CD4-positive, alpha-beta T cell treated with Interleukin-15 for 1 hour (primary cell): Measurements from ENCODE around the gene RASA4.
"Not testable (repeated sequence)": the region's sequence is repeated elsewhere in the genome, so short reads cannot be mapped to it uniquely, and the experiment has no call there.

Experiments
- DNase-seq: peaks from one replicate; pipeline ENCODE4 v3.0.0-alpha.2; 2020

The RASA4 gene

DNA sequence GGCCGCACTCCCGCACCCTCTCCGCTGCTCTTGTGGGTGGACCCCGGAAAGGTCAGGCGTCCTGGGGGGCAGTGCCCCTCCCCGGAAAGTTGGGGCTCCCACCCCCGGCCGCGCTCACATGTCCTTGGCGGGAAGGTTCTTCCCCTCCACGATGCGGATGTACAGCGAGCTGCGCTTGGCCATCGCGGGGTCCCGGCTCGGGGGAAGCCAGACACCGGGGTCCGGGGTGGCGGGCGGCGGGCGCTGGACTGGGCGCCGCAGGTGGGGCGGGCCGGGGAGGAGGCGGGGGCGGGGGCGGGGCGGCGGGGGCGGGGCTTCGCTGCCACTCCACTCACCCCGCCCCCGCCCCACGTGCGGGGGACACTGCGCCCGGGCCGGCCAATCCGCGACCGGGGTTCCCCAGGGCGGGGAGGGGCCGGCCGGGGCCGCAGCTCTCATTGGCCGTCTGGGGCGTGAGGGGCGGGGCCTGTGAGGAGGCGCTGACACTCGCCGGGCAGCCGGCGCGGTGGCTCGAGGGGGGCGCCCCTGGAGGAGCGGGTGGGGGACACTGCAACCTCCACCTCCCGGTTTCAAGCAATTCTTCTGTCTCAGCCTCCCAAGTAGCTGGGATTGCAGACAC, at the start of gene RASA4:
RASA4 (minus strand) TSS at position 250 of the 619 bp plus-strand sequence; CDS start at position 183, 67 bp downstream.
- DNase-seq: peak; percentile 10

DNA sequence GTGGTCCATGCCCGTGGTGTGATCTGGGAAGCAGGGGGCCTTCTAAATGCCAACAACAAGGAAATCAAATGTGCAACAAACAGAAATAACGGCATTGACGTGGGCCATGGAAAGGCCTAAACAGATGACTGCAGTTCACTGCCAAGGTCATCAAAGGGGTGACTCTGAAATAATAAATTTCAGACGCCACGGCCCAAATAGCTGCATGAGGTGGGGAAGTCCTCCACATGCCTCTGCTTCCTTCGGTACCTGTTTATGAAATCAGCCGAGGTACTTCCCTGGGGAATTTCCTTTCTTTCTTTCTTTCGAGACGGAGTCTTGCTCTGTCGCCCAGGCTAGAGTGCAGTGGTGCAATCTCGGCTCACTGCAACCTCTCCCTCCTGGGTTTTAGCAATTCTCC, 48.2 kb upstream of the RASA4 start:
- not testable (repeated sequence) for DNase-seq

DNA sequence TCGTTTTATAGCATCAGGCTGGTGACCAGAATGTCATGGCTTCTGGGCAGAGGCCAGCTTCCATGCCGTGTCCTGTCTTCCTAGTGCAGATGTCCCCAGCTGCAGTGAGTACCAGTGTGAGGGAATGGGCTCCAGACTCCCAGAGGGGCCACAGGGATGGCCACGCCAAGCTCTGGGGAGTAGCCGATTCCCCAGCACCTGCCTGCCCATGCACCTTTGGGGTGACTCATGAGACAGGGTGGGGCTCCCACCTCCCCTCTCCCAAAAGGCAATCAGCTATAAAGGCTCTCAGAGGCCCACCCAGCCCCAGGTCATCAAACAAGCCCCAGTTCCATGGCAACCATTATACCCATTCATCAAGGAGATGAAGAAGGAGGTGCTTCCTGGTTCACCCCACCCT, 33.4 kb upstream of the RASA4 start, which contains the start of gene SPDYE2B:
SPDYE2B (plus strand) TSS at position 396 of the 400 bp plus-strand sequence. CDS start 2,030 bp downstream, outside the sequence.
- DNase-seq: not testable (repeated sequence)

DNA sequence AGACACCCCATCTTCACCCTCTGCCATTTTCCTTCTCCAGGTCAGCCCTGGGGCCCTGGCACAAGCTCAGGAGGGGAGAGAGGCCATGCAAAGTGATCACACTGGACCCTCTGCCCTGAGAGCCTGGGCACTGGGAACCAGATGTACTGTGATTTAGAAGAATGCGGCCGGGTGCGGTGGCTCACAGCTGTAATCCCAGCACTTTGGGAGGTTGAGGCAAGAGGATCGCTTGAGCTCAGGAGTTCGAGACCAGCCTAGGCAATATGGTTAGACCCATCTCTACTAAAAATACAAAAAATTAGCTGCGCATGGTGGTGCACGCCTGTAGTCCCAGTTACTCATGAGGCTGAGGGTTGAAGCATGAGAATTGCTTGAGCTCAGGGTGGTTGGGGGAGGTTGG, 31.3 kb upstream of the RASA4 start:
- DNase-seq: not testable (repeated sequence)

DNA sequence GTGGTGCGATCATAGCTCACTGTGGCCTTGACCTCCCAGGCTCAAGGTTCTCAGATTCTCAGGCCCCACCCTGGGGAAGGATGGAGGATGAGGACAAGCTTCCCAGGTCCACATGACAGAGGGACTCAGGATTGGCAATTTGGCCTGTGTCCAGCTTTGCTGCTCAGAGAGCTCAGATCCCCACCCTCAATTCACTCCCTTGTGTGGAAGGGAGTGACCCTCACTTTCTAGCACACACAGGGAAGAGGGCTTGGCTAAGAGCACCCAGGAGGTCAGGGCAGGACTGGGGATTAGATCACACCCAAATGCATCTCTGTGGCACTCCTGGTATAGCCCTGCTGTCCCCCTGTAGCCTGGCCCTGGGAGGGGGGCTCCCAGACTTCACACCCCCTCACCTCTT, 26.8 kb upstream of the RASA4 start:
- DNase-seq: not testable (repeated sequence)

DNA sequence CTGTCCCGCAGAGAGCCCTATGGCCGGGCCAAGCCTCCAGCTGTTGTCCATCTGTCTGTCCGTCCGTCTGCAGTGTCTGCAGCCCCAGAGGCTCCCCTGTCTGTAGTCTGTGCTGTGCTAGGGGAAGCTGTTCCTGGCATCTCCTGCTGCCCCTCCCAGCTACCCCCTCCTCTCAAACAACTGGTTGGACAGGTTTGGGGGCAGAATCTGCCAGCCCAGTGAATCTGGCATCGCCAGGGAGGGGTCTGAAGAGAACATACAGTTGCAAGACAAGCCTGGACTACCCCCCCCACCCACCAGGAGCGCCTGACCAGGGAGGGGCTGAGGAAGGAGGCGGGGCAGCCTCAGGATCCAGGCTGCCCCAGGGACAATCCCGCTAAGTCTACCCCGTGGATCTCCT, 26.1 kb upstream of the RASA4 start, which contains the start of gene UPK3BL1:
UPK3BL1 (minus strand) TSS at position 101 of the 400 bp plus-strand sequence; CDS start at position 51, 50 bp downstream.
- DNase-seq: not testable (repeated sequence)

DNA sequence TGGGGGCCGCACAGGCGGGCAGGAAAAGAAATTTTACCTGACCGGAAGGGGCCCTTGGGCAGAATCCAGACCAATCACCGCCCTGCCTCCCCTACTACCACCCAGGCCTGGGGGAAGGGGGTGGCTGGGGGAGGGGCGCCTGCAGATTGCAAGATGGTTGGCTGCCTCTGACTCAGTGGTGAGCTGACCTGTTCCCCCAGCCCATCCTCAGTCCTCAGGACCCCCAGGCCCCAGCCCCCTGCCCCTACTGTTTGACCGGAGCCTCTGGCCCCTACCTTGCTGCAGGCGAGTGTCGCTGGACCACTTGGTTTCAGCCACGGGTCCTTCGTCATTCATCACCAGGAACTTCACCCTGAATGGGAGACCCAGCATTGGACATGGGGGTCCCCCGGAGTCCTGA, 22.3 kb upstream of the RASA4 start:
- peak; percentile 14 for DNase-seq

DNA sequence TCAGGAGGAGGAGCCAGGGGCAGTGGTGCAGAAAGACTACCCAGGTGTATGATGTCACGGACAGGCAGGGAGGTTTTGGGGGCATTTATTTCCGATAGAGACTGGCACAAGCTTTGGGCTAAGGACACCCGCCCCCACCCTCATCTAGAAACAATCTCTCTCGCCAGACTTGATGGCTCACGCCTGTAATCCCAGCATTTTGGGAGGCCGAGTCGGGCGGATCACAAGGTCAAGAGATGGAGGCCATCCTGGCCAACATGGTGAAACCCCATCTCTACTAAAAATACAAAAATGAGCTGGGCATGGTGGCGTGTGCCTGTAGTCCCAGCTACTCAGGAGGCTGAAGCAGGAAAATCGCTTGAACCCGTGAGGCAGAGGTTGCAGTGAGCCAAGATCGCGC, 20.4 kb upstream of the RASA4 start:
- DNase-seq: not testable (repeated sequence)

DNA sequence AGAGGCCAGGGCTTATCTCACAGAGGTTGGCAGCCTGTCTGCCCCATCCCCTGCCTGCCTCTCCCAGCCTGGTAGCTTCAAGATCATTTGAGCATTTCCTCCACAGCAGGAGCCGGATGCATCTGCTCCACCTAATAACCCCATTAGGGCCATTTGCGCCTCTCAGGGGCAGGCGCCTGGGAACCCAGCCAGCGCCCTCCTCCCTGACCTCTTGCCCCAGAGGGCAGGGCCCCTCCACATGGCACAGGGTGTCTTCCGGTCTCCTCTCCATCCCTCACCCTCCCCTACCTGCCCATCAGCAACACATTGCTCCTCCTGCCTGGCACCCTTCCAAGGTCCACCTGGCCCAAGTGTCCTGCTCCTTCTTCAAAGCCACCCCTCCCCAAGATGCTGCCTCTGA, 18.8 kb upstream of the RASA4 start:
- DNase-seq: not testable (repeated sequence)

DNA sequence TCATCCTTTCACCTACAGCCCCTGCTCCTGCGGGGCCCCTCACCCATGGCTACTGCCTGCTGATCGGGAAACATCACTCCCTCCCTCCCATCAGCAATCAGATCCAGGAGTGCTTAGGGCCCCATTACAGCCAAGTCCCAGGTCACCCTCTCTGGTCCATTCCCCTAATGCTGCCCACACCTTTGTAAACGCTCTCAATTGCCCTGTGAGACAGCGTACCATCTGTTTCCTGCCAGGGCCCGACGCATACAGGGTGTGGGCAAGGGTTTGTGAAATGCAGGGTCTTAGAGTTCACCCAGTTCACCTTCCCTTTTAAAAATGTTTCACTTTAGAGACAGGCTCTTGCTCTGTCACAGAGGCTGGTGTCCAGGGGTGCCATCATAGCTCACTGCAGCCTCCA, 17.7 kb upstream of the RASA4 start:
- not testable (repeated sequence) for DNase-seq

DNA sequence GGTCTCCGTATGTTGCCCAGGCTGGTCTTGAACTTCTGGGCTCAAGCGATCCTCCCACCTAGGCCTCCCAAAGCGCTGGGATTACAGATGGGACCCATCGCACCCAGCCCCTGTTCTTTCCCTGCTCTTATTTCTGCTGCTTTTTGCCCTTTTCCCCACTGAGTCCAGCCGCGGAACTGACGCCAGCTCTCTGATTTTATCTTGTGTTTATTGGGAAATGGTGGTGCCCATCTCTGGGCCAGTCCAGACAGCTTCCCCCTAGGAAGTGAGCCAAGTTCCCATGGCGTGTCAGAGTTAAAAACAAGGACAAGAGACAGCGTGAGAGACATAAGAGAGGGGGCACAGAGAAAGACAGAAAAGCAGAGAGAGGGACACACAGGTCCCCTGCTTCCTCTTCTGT, 14.1 kb upstream of the RASA4 start:
- DNase-seq: not testable (repeated sequence)

DNA sequence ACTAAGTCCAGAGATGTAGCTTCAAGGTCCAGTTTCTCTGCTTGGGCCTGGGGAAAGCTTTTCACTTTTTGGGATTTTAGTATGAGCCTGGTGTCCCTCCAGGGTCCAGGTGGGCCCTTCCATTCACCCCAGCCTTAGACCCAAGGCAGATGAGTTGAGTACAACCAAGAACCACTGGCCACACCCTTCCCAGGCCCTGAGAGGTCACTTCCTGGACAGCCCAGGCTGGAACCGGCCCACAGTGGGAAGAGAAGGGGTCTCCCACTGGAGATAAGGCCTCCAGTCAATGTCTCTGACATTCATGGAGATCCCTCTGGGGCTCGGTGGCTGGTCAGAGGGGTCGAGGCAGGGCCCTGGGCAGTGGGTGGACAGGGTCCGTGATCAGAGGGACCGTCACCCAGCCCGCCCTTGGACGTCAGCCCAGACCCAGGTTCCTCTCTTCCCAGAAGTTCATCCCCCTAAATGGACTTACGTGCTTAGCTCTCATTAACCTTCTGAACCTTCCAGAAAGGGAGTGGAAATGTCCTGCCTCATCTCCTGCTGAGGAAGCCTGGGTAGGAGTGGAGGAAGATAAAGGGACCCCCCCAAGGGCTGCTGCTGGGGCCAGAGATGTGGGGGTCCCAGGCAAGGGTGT, 10.8 kb upstream of the RASA4 start:
- DNase-seq: not testable (repeated sequence)

DNA sequence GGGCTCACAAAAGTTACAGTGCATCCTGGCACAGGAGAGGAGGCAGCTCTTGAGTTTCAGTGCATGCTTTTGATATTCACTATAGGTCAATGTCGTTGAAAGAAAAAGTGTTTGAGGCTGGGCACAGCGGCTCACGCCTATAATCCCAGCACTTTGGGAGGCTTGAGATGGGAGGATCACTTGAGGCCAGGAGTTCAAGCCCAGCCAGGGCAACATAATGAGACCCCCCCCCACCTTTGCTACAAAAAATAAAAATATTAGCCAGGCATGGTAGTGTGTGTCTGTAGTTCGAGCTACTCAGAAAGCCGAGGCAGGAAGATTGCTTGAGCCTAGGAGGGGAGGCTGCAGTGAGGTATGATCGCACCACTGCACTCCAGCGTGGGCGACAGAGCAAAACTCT, 1.6 kb upstream of the RASA4 start:
- DNase-seq: not testable (repeated sequence)

DNA sequence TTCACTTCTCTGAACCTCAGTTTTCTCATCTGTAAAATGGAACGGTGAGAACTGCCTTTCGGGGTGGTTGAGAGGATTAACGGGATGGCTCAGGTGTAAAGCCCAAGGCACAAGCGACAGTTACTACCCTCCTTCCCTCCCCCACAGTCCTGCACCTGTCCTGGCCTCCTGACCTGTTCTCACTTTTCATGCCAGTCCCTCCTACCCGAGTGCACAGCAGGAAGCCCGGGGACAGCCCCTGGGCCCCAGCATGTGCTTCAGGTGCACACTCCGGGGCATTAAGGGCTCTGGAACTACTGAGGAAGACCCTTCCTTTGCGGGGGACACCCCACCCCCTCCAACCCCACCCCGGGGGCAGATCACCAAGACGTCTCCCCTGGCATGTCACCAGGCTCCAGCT, 626 bp downstream of the RASA4 start:
- DNase-seq: not testable (repeated sequence)

DNA sequence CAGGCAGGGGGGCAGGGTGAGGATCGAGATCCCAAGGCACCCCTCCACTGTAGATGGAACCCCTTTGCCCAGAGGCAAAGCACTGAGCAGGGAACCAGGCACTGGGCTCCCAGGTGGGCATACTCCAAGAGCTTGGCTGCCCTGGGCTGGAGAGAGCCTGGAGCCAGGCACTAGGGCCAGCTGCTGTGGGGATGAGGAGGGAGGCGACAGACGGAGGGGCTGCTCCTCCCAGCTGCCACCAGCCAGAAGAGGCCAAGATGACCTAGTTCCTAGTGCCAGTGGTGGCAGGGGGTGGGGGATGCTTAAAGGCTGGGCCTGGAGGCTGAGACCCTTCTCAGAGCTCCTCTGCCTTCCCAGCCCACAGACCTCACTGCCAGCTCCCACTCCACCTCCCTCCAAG, 1.7 kb downstream of the RASA4 start:
- DNase-seq: not testable (repeated sequence)

DNA sequence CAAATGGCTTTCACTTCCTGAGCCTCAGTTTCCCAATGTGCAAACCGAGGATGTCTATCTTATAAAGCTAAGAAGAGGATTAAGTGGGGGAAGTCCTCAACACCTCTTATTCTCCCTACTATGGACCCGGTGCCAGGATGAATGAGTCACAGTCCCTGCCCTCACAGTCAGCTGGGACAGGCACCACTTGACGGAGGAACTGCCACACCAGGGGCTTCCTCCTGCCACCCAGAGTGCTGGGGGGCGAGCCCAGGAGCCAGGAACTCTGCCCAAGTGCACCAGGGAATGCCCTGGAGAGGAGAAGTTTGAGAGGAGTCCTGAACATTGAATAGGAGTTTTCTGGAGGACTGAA, 2.2 kb downstream of the RASA4 start:
- DNase-seq: not testable (repeated sequence)

DNA sequence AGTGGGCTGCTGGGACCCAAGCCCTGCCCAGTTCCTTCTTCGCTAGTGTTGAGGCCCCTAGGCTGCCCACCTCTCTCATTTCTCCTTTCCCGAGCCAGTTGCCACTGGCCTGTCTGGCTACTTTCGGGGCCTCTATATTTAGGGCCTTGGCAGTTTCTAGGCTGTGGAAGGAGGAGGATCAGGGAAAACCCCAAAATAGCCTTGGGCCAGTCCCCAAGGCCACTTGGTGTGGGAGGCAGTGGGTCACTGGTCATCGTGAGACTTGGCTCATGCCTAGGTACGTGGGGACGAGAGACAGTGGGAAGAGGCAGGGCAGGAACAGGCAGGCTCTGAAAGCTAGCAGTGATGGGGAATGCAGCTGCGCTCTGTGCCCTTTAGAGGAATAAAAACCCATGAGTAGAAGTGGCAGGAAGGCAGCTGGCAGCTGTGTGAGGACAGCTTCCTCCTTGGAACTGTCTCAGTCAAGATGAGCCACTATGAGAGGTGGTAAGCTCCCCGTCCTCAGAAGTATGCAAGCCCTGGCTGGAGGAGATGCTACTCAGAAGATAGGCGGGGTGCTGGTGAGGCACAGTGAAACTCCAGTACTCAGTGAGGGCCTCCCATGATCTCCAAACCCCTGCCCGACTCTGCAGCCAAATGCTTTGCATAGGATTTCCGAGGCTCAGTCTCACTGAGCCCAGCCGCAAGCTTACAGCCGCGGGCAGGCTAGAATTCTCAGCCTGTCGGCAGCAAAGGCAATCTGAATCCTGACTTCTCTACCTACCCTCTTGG, 2.8 kb downstream of the RASA4 start:
- DNase-seq: not testable (repeated sequence)

DNA sequence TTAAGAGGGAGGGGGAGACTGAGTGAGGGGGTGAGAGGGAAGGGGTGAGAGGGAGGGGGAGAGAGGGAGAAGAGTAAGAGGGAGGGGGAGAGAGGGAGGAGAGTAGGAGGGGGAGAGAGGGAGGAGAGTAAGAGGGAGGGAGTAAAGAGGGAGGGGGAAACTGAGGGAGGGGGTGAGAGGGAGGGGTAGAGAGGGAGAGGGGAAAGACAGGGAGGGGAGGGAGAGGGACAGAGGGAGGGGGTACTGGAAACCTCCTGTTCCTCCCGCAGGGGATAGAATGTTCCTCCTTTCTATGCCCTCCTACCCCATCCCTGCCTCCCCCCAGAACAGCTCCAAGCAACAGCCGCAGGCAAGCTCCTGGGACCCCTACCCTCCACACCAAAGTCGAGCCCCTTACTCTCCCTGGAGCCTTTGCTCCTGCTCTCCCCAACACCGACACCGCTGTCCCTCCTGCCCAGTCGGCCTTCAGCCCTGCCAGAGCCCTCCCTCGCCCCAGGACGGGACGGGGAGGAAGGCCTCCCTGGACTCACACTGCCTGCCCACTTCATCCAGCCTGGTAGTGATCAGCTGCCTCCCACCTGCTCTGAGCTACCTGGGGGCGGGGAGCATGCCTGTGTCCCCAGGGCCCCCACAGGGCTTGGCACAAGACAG, 4.8 kb downstream of the RASA4 start:
- DNase-seq: peak; percentile 11

DNA sequence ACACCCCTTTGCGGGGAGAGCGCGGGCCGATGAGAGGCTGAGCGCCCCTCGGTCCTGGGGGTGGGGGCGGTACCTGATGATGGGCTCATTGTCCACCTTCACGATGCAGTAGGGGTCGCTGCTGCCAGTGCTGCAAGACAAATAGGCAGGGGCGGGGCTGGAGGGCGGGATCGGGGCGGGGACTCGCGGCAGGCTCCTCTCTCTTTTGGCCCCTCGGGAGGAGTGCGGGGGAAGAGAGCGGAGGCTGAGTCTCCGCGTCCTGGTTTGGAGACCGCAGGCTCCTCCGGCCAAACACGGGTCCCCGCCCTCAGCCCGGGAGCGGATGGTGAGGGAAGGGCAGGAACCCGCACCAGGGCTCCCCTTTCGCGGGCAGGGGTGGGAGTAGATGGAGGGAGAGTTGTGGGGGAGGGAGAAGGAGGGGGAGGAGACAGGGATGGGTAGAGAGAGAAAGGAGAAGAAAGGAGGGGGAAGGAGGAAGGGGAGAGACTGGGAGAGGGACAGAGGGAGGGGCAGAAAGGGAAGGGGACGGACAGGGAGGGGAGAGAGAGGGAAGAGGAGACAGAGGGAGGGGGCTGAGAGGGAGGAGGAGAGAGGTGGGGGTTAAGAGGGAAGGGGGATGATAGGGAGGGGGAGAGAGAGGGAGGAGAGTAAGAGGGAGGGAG, 5.4 kb downstream of the RASA4 start:
- not testable (repeated sequence) for DNase-seq

DNA sequence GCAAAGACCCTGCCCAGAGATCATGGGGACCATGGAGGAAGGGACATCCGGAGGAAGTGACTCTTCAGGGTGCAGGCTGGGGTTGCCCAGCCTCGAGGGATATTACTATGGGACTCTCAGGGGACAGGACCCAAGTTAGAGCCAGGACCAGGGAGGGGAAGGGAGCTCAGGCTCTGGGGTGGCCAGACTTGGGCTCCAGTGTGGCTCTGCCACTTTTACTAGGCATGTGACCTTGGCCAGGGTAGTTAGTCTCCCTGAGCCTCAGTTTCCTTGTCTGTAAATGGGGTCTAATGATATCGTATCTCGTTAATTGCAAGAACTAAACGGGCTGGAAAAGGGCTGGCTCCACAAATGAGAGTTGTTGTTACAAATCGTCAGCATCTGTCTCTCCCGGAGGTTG, 6.1 kb downstream of the RASA4 start:
- DNase-seq: not testable (repeated sequence)

DNA sequence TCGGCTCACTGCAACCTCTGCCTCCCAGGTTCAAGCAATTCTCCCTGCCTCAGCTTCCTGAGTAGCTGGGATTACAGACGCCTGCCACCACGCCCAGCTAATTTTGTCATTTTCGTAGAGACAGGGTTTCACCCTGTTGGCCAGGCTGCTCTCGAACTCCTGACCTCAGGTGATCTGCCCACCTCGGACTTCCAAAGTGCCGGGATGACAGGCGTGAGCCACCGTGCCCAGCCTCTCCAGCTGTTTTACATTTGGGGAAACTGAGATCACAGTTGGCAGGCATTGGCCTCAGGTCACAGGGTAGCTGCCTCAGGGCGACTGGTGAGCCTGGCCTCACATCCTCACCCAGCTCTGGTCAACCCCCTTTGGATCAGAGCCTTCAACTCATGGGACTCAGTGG, 6.8 kb downstream of the RASA4 start:
- not testable (repeated sequence) for DNase-seq

DNA sequence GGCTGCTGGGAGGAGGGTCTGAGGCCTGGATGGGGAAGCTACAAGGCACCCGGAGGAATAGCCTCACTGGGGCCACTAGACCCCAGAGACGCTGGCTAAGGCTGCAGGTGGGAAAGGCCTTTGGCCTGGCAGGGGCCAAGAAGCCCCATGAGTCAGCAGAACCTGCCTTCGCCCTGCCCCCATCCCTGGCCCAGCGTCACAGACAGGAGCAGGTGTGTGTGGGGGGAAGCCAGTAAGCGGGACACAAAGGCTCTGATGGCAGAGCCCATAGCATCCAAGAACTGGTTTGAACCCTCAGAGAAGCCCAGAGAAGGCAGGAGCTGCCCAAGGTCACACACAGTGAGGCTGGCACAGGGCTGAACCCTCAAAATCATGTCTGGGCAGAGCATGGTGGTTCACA, 9.7 kb downstream of the RASA4 start:
- DNase-seq: not testable (repeated sequence)
